Endothelial cell of umbilical vein (primary cell): ENCODE results near the gene HECW1. TPM values are rescaled to one million over a fixed set of nuclear protein-coding genes. Genes with fewer than 3 reads are reported as not detected.

Experiments
- BruUV-seq: library from RNA; stranded (reverse); fragments of 400-500 nt; replicated peaks from 2 replicates; lab custom pipeline; 2021; lab: Mats Ljungman, UMichigan
- CTCF ChIA-PET: fragments of 300-600, 350-600 bp; sonication (Branson Sonifier 250); formaldehyde crosslinking; loops from one replicate; lab custom pipeline; 2021; ENCODE audit warnings: antibody characterized with exemption, inconsistent platforms; lab: Charles Lee
- POLR2A ChIA-PET: fragments of 300-600, 350-600 bp; sonication (Branson Sonifier 250); formaldehyde crosslinking; loops from one replicate; lab custom pipeline; 2021; ENCODE audit warnings: antibody characterized with exemption, inconsistent platforms; lab: Charles Lee
- DNase-seq: peaks from one replicate; pipeline ENCODE4 v3.0.0-alpha.2; 2011; ENCODE audit warnings: low read depth, low spot score
- FAIRE-seq: peaks from 2 replicates; lab custom pipeline; 2011; peaks lifted over from hg19 to GRCh38; lab: Jason Lieb, UNC
- H2AFZ ChIP-seq: 2 replicates; pipeline ENCODE4 v1.6.0; 2012; ENCODE audit warnings: low read depth, low read length, control low read depth, inconsistent platforms
- H3K27ac ChIP-seq: 2 replicates; pipeline ENCODE4 v1.5.1; 2011; ENCODE audit warnings: low read depth, mild to moderate bottlenecking, control low read depth, low read length, moderate library complexity; ENCODE audit not compliant: insufficient read depth
- H3K27me3 ChIP-seq, 2 experiments: 2 replicates each; pipeline versions ENCODE4 v1.6.0 to v1.6.1; 2011; ENCODE audit warnings: low read length in 2 of 2, mixed read lengths in 1 of 2; ENCODE audit not compliant: control insufficient read depth in 2 of 2, insufficient read depth in 2 of 2
- H3K36me3 ChIP-seq, 2 experiments: 2 replicates in 1 of 2; 3 replicates in 1 of 2; pipeline ENCODE4 v1.5.1; 2011; ENCODE audit warnings: low read length in 2 of 2, mild to moderate bottlenecking in 1 of 2, moderate library complexity in 1 of 2; ENCODE audit not compliant: control insufficient read depth in 2 of 2, insufficient read depth in 2 of 2; ENCODE audit errors: extremely low read depth in 1 of 2
- H3K4me1 ChIP-seq: 3 replicates; pipeline ENCODE4 v1.5.1; 2011; ENCODE audit warnings: mild to moderate bottlenecking, low read length; ENCODE audit not compliant: control insufficient read depth, insufficient read depth; ENCODE audit errors: extremely low read depth
- H3K4me2 ChIP-seq: 2 replicates; pipeline ENCODE4 v1.6.1; 2011; ENCODE audit warnings: low read length, control low read depth, mixed read lengths; ENCODE audit not compliant: insufficient read depth
- H3K4me3 ChIP-seq, 3 experiments: fragments of 200-600 bp in 1 of 3; sonication (generic), shearing (Covaris generic) in 1 of 3; replicated peaks in 1 of 3; 2 replicates each; pipeline ENCODE4 v1.5.1; 2011 to 2016; ENCODE audit warnings: control low read depth in 3 of 3, low read length in 3 of 3, mild to moderate bottlenecking in 2 of 3, inconsistent platforms in 1 of 3, low read depth in 1 of 3, moderate library complexity in 1 of 3; ENCODE audit not compliant: insufficient read depth in 1 of 3
- H3K79me2 ChIP-seq: 2 replicates; pipeline ENCODE4 v1.6.0; 2012; ENCODE audit warnings: low read length, inconsistent platforms; ENCODE audit not compliant: control insufficient read depth, insufficient read depth
- H3K9ac ChIP-seq: replicated peaks from 2 replicates; pipeline ENCODE3; 2011; ENCODE audit warnings: low read length, control low read depth; ENCODE audit not compliant: insufficient read depth; ENCODE audit errors: extremely low read depth
- H3K9me1 ChIP-seq: replicated peaks from 3 replicates; pipeline ENCODE4 v1.6.0; 2011; ENCODE audit warnings: mild to moderate bottlenecking, low read length; ENCODE audit not compliant: control insufficient read depth, insufficient read depth; ENCODE audit errors: extremely low read depth
- H3K9me3 ChIP-seq: replicated peaks from 2 replicates; pipeline ENCODE4 v1.5.1; 2012; ENCODE audit warnings: low read length, inconsistent platforms; ENCODE audit not compliant: control insufficient read depth, insufficient read depth
- H4K20me1 ChIP-seq: replicated peaks from 2 replicates; pipeline ENCODE3; 2011; ENCODE audit warnings: mild to moderate bottlenecking, low read length; ENCODE audit not compliant: control insufficient read depth, insufficient read depth; ENCODE audit errors: extremely low read depth
- CTCF ChIP-seq, 2 donors: IDR thresholded peaks; 1 replicate in 1 of 2; 2 replicates in 1 of 2; pipeline ENCODE4 v1.5.1; 2011; ENCODE audit warnings: low read length in 2 of 2, mild to moderate bottlenecking in 2 of 2, moderate library complexity in 2 of 2, control low read depth in 1 of 2, inconsistent platforms in 1 of 2, low read depth in 1 of 2; ENCODE audit not compliant: insufficient read depth in 1 of 2; ENCODE audit errors: extremely low read depth in 1 of 2
- EZH2 ChIP-seq: IDR thresholded peaks from 2 replicates; pipeline ENCODE4 v1.6.1; 2012; ENCODE audit warnings: borderline replicate concordance, low read depth, mild to moderate bottlenecking, moderate library complexity, low read length, inconsistent platforms; ENCODE audit not compliant: severe bottlenecking
- GATA2 ChIP-seq: IDR thresholded peaks from 2 replicates; pipeline ENCODE4 v1.7.0; 2011; ENCODE audit warnings: low read depth, mild to moderate bottlenecking, moderate library complexity, mixed read lengths, low read length; ENCODE audit not compliant: insufficient read length, insufficient read depth
- MAX ChIP-seq: IDR thresholded peaks from 2 replicates; pipeline ENCODE4 v1.6.1; 2011; ENCODE audit not compliant: insufficient read depth, insufficient read length
- MYC ChIP-seq: IDR thresholded peaks from one replicate; pipeline ENCODE4 v1.6.1; 2011; ENCODE audit warnings: mild to moderate bottlenecking, low read depth, low read length
- POLR2AphosphoS5 ChIP-seq: IDR thresholded peaks from 2 replicates; pipeline ENCODE4 v1.6.1; 2012; ENCODE audit warnings: low read depth, mild to moderate bottlenecking, control low read depth, low read length, moderate library complexity; ENCODE audit not compliant: insufficient read depth
- dilution Hi-C: fragments of 300-500 bp; cut with MboI; formaldehyde crosslinking; loops from one replicate; pipeline ENCODE4 v1.15.0; 2019; ENCODE audit warnings: low sequenced_read_pairs; ENCODE audit not compliant: extremely low pct_ligation_motif_present
- intact Hi-C: fragments of 100-400 bp; cut with micrococcal nuclease; formaldehyde crosslinking; loops from one replicate; pipeline ENCODE4 v1.10.0; 2022
- polyA plus RNA-seq, 4 experiments: library from polyadenylated mRNA; depleted of rRNA in 3 of 4; stranded (reverse) in 3 of 4; unstranded in 1 of 4; fragments of >200 nt; gene quantifications; 2 replicates each; pipeline versions ENCODE4 v1.2.1 to v1.2.3, GENCODE V29; 2011 to 2012; ENCODE audit warnings: missing spikeins in 1 of 4
- total RNA-seq: library from RNA; stranded (reverse); gene quantifications from 2 replicates; pipeline ENCODE4 v1.2.3, GENCODE V29; 2021

HECW1 gene
- total and polyA plus RNA-seq, 2 donors (not counting 3 experiments of a cell fraction or from before 2014, with no cell fraction given), result not detected

GRCh38 chr7:43152696-43153095 lies 40.2 kb downstream of the HECW1 start:
- Histone ChIP-seq H2AFZ (no peak overlapping the region), H3K4me3 (no peak overlapping the region), H3K27me3 (no peaks in the 10 kb centered on the region), H4K20me1 (no peaks in the 10 kb centered on the region), H3K9me3 (no peaks in the 10 kb centered on the region), H3K79me2 (no peaks in the 10 kb centered on the region), H3K4me2 (no peak overlapping the region), H3K4me1 (no peaks in the 10 kb centered on the region), H3K9me1 (no peaks in the 10 kb centered on the region), H3K27ac (no peak overlapping the region), H3K36me3 (no peaks in the 10 kb centered on the region), H3K9ac (no peak overlapping the region)
- ChIA-PET CTCF (interaction anchor here (1.6 kb wide), 1 partner anchor 44 kb away, joined by 4 read pairs; no protein-coding TSS in a partner anchor), POLR2A (no interaction called here)
- FAIRE-seq (no peak), DNase-seq (no peak)
- no TSS peak for BruUV-seq
- TF ChIP-seq GATA2 (no peak), CTCF (IDR thresholded peaks at IDR 0.05; ENCODE audit: extremely low read depth in 1 of 2, insufficient read depth in 1 of 2, low read depth in 1 of 2, low read length in 2 of 2) (no peak), MAX (no peak), MYC (no peak), POLR2AphosphoS5 (no peak), EZH2 (no peak)
- dilution Hi-C loops (no loop called here), intact Hi-C loops (no loop called here)
